Suppressor macrophage treated with lipopolysaccharide for 4 hours (primary cell): Measurements from ENCODE around the gene APOBEC3A.
"Not testable (repeated sequence)": the region's sequence is repeated elsewhere in the genome, so short reads cannot be mapped to it uniquely, and the experiment has no call there.

Source experiments
- DNase-seq: peaks from one replicate; pipeline ENCODE4 v3.0.0-alpha.2; 2020

Gene APOBEC3A

GRCh38 chr22:38981992-38982927 lies 24.9 kb downstream of the APOBEC3A start, which contains the start of gene APOBEC3B:
Gene APOBEC3B (plus strand): TSS chr22:38982347. CDS start chr22:38982454, 107 bp downstream.
- peak; percentile 99 for DNase-seq

- DNase-seq, result no peak
Measured at GRCh38 chr22:38984224-38984623, 26.8 kb downstream of the APOBEC3A start.

- not testable (repeated sequence) for DNase-seq
Measured at GRCh38 chr22:38984784-38985757, 27.7 kb downstream of the APOBEC3A start.

GRCh38 chr22:38986629-38987028 lies 29.2 kb downstream of the APOBEC3A start:
- DNase-seq, result no peak

- DNase-seq, result no peak
Measured at GRCh38 chr22:38987171-38987895, 29.9 kb downstream of the APOBEC3A start.

- no peak for DNase-seq
Measured at GRCh38 chr22:38989466-38989865, 32.1 kb downstream of the APOBEC3A start.

GRCh38 chr22:38992871-38993371 lies 35.5 kb downstream of the APOBEC3A start:
- not testable (repeated sequence) for DNase-seq

- no peak for DNase-seq
Measured at GRCh38 chr22:38996105-38996504, 38.7 kb downstream of the APOBEC3A start.

GRCh38 chr22:38997518-38997917 lies 40.1 kb downstream of the APOBEC3A start:
- DNase-seq, result no peak

GRCh38 chr22:39003165-39003638 lies 45.8 kb downstream of the APOBEC3A start:
- peak; percentile 89 for DNase-seq

- DNase-seq, result no peak
Measured at GRCh38 chr22:39007177-39007576, 49.8 kb downstream of the APOBEC3A start.

GRCh38 chr22:39008271-39008850 lies 51.0 kb downstream of the APOBEC3A start:
- DNase-seq, result not testable (repeated sequence)

GRCh38 chr22:39010946-39011345 lies 53.5 kb downstream of the APOBEC3A start:
- DNase-seq, result no peak
